ACC112 (cell line): ENCODE data around the gene ABCD1.
A peak's percentile ranks its signal among the peaks of the same experiment; 100 is the strongest.
"Not testable (repeated sequence)": the region's sequence is repeated elsewhere in the genome, so short reads cannot be mapped to it uniquely, and the experiment has no call there.

ENCODE experiments used
- H2AFZ ChIP-seq: fragments of 200-600 bp; sonication (generic); one replicate; pipeline ENCODE4 v1.6.0; 2017; ENCODE audit warnings: antibody characterized with exemption, low read length; ENCODE audit not compliant: unreplicated experiment
- H3K27ac ChIP-seq: fragments of 200-600 bp; sonication (generic); 2 replicates; pipeline ENCODE4 v1.5.1; 2014; ENCODE audit warnings: low read depth, mild to moderate bottlenecking, antibody characterized with exemption, low read length, moderate library complexity
- H3K27me3 ChIP-seq: fragments of 200-600 bp; sonication (generic); 2 replicates; pipeline ENCODE4 v1.6.1; 2014; ENCODE audit warnings: mild to moderate bottlenecking, antibody characterized with exemption, low read length, moderate library complexity, mixed read lengths; ENCODE audit not compliant: insufficient read depth
- H3K36me3 ChIP-seq: fragments of 200-600 bp; sonication (generic); 2 replicates; pipeline ENCODE4 v1.6.1; 2016; ENCODE audit warnings: mild to moderate bottlenecking, antibody characterized with exemption, low read length, moderate library complexity, mixed read lengths; ENCODE audit not compliant: insufficient read depth
- H3K4me1 ChIP-seq: fragments of 200-600 bp; sonication (generic); one replicate; pipeline ENCODE4 v1.6.1; 2016; ENCODE audit warnings: low read length, mixed read lengths; ENCODE audit not compliant: insufficient read depth, unreplicated experiment, control insufficient read depth
- H3K4me3 ChIP-seq: fragments of 200-600 bp; sonication (generic); 2 replicates; pipeline ENCODE4 v1.5.1; 2014; ENCODE audit warnings: mild to moderate bottlenecking, low read depth, low read length
- H3K79me2 ChIP-seq: fragments of 200-600 bp; sonication (generic); one replicate; pipeline ENCODE4 v1.6.0; 2016; ENCODE audit warnings: low read length; ENCODE audit not compliant: control insufficient read depth, unreplicated experiment, insufficient read depth

ABCD1 gene

DNA sequence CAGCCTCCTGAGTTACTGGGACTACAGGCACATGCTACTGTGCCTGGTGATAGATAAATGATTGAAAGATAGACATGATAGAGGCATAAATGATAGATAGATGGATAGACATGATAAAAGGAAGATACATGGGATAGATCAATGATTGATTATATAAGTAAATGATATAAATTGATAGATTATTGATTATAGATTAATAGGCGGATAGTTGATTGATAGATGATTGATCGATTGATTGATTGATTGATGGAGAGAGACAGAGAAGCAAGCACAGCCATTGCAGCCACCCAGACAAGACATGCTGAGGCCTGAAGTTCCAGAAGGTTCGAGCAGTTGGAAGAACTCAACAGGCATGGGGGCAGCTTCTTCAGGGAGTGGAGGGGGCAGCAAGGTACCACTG is 21.7 kb downstream of the ABCD1 start:
- H3K27ac ChIP-seq, result no peak overlapping the region
- no peak overlapping the region for H2AFZ ChIP-seq
- H3K4me1 ChIP-seq, result no peaks in the 10 kb centered on the region
- no peaks in the 10 kb centered on the region for H3K27me3 ChIP-seq
- H3K36me3 ChIP-seq, result no peaks in the 10 kb centered on the region
- no peak overlapping the region for H3K4me3 ChIP-seq
- H3K79me2 ChIP-seq, result no peaks in the 10 kb centered on the region

- H3K27ac ChIP-seq, H3K36me3 ChIP-seq, H3K4me3 ChIP-seq, H3K27me3 ChIP-seq, H2AFZ ChIP-seq, H3K4me1 ChIP-seq, H3K79me2 ChIP-seq: not testable (repeated sequence)
These were observed 22.3 kb downstream of the ABCD1 start for GRCh38 chrX:153746991-153747390.

DNA sequence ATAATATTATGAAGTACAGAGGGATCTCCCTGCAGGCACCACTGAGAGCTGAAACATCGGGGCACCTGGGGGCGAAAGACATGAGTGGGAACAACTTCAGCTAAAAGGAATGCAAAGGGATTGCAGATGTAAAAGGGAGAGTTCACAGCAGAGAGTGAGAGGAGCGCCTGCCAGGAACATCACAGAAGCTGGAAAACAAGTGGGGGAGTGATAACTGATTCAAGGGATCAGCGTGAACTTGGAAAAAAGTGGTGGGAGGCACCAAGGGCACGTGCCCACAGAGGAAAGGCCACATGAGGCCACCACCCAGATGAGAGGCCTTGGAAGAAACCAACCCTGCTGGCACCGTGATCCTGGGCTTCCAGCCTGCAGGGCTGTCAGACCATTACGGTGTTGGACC is 24.4 kb downstream of the ABCD1 start:
- not testable (repeated sequence) for H3K79me2 ChIP-seq, H3K27ac ChIP-seq, H3K4me3 ChIP-seq, H3K4me1 ChIP-seq, H2AFZ ChIP-seq, H3K27me3 ChIP-seq, H3K36me3 ChIP-seq

GRCh38 chrX:153750127-153750774 is 25.6 kb downstream of the ABCD1 start:
- Histone ChIP-seq H3K36me3 (no peaks in the 10 kb centered on the region), H2AFZ (no peak overlapping the region), H3K27me3 (no peaks in the 10 kb centered on the region), H3K27ac (no peak overlapping the region), H3K4me1 (no peaks in the 10 kb centered on the region), H3K79me2 (no peaks in the 10 kb centered on the region), H3K4me3 (no peak overlapping the region)

GRCh38 chrX:153755136-153755535 is 30.5 kb downstream of the ABCD1 start:
- H3K4me3 ChIP-seq, result no peak overlapping the region
- H3K27me3 ChIP-seq, result no peaks in the 10 kb centered on the region
- no peaks in the 10 kb centered on the region for H3K79me2 ChIP-seq
- H2AFZ ChIP-seq, result no peak overlapping the region
- no peaks in the 10 kb centered on the region for H3K36me3 ChIP-seq
- no peak overlapping the region for H3K27ac ChIP-seq
- H3K4me1 ChIP-seq, result peaks cover 3% of the 10 kb centered on the region

- H3K27me3 ChIP-seq, result no peaks in the 10 kb centered on the region
- peaks cover 3% of the 10 kb centered on the region for H3K4me1 ChIP-seq
- no peak overlapping the region for H3K4me3 ChIP-seq
- no peak overlapping the region for H3K27ac ChIP-seq
- no peaks in the 10 kb centered on the region for H3K36me3 ChIP-seq
- peaks cover 4% of the 10 kb centered on the region for H3K79me2 ChIP-seq
- no peak overlapping the region for H2AFZ ChIP-seq
These were observed 37.2 kb downstream of the ABCD1 start for GRCh38 chrX:153761863-153762262.

GRCh38 chrX:153762626-153763173 is 38.0 kb downstream of the ABCD1 start:
- H3K27me3 ChIP-seq, result no peaks in the 10 kb centered on the region
- H3K27ac ChIP-seq, result no peak overlapping the region
- no peak overlapping the region for H3K4me3 ChIP-seq
- peaks cover 3% of the 10 kb centered on the region for H3K4me1 ChIP-seq
- no peaks in the 10 kb centered on the region for H3K36me3 ChIP-seq
- H3K79me2 ChIP-seq, result peaks cover 4% of the 10 kb centered on the region
- H2AFZ ChIP-seq, result no peak overlapping the region

- H3K27ac ChIP-seq, result no peak overlapping the region
- H2AFZ ChIP-seq, result no peak overlapping the region
- H3K4me1 ChIP-seq, result peaks cover 3% of the 10 kb centered on the region
- H3K36me3 ChIP-seq, result no peaks in the 10 kb centered on the region
- H3K79me2 ChIP-seq, result peaks cover 4% of the 10 kb centered on the region
- no peaks in the 10 kb centered on the region for H3K27me3 ChIP-seq
- H3K4me3 ChIP-seq, result no peak overlapping the region
These were observed 38.8 kb downstream of the ABCD1 start for GRCh38 chrX:153763298-153763932.

DNA sequence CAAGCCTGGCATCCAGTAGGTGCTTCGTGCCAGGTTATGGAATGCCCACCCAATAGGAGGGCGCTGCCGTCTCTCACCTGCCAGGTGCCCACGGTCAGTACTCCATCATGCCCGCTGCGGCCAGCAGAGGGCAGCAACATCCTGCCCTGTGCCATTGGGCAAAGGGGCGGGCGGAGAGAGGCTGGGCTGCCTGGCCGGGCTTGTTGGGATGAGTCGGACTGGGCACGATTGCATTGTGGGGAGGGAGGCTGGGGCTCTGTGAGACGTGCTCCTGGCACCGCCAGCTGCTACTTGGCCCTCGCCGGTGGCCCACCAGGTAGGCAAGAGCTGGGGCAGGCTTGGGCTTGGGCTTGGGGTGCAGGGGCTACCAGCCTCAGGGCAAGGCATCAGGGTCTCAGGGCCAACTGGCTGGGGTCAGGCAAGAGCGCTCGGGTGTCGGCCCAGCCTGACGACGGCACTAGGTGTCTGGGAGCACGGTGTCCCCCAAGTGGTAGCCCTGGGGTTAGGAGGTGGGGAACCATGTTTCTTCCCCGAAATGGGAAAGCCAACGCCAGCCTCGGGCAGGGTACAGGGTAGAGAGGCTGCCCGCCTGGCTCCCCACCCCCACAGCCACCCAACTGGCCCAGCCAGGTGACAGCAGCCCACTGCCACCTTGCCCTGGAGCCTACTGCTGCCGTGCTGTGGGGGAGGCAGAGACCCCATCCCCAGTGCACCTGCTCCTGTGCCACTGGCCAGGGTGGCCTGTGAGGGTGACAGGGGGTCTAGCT is 39.5 kb downstream of the ABCD1 start, which contains the start of gene PLXNB3:
PLXNB3 (plus strand) TSS at position 261 of the 767 bp plus-strand sequence. CDS start 1,287 bp downstream, outside the sequence.
- peak within 1 kb of the TSS; percentile 74 for H3K4me3 ChIP-seq
- no peaks in the 10 kb centered on the region for H3K4me1 ChIP-seq
- no peak within 1 kb of the TSS for H2AFZ ChIP-seq
- no peaks in the 10 kb centered on the region for H3K27me3 ChIP-seq
- H3K79me2 ChIP-seq, result peaks cover 4% of the 10 kb centered on the region
- no peaks in the 10 kb centered on the region for H3K36me3 ChIP-seq
- no peak within 1 kb of the TSS for H3K27ac ChIP-seq

- Histone ChIP-seq H3K4me3 (peak overlapping the region; percentile 74), H3K4me1 (no peaks in the 10 kb centered on the region), H3K27me3 (no peaks in the 10 kb centered on the region), H3K79me2 (peaks cover 4% of the 10 kb centered on the region), H3K27ac (no peak overlapping the region), H3K36me3 (no peaks in the 10 kb centered on the region), H2AFZ (no peak overlapping the region)
These were observed 40.1 kb downstream of the ABCD1 start for GRCh38 chrX:153764786-153765137.
